K562 (cell line): ENCODE measurements around the gene NTSR1. TPM values are rescaled to one million over a fixed set of nuclear protein-coding genes. Genes with fewer than 3 reads are reported as not detected.

ENCODE experiments used
- IRF2 ChIP-seq: sonication (generic); formaldehyde crosslinking; IDR thresholded peaks from 2 replicates; pipeline ENCODE4 v1.8.1; 2022; ENCODE audit warnings: mild to moderate bottlenecking, missing genetic modification reagents
- JUNB ChIP-seq: fragments of 450-650 bp; formaldehyde crosslinking; conservative IDR thresholded peaks from 2 replicates; pipeline ENCODE4 v1.4.0; 2020; ENCODE audit warnings: mild to moderate bottlenecking
- MCM7 ChIP-seq, 2 experiments: fragments of 450-650 bp; IDR thresholded peaks; 2 replicates each; pipeline ENCODE4 v1.6.1; 2016 to 2018
- MEF2A ChIP-seq: IDR thresholded peaks from 2 replicates; pipeline ENCODE4 v1.6.1; 2011; ENCODE audit warnings: low read depth, mild to moderate bottlenecking, low read length, moderate library complexity; ENCODE audit not compliant: control insufficient read depth
- OTX1 ChIP-seq: fragments of 450-650 bp; formaldehyde crosslinking; IDR thresholded peaks from 2 replicates; pipeline ENCODE4 v1.4.0; 2022; ENCODE audit warnings: mild to moderate bottlenecking
- PRDM10 ChIP-seq: fragments of 450-650 bp; IDR thresholded peaks from 2 replicates; pipeline ENCODE4 v1.6.1; 2018; ENCODE audit not compliant: partially characterized antibody
- TAF7 ChIP-seq: fragments of 450-650 bp; IDR thresholded peaks from 2 replicates; pipeline ENCODE4 v1.6.1; 2016; ENCODE audit warnings: missing genetic modification characterization, missing compliant biosample characterization
- ZC3H11A ChIP-seq: IDR thresholded peaks from 2 replicates; pipeline ENCODE4 v1.6.1; 2012; ENCODE audit warnings: low read depth, low read length, improper control_type of control experiment
- ZNF79 ChIP-seq: fragments of 250-450 bp; sonication (Bioruptor Pico); IDR thresholded peaks from 2 replicates; pipeline ENCODE4 v1.4.0; 2020; ENCODE audit warnings: low read depth, mild to moderate bottlenecking, moderate library complexity
- polyA plus RNA-seq, 8 experiments: library from polyadenylated mRNA; depleted of rRNA in 4 of 8; stranded (reverse) in 5 of 8; unstranded in 3 of 8; fragments of >200 nt; fragmentation: Nextera tagmentation in 2 of 8; fragmentation: Illumina TruSeq in 1 of 8; extraction: Ambion mirVana in 2 of 8; extraction: Trizol in 1 of 8; gene quantifications; 2 replicates each; pipeline versions ENCODE4 v1.2.1 to v1.2.3, GENCODE V29; 2011 to 2014; ENCODE audit warnings: inconsistent platforms in 1 of 8, missing spikeins in 1 of 8
- total RNA-seq, 7 experiments: library from RNA; depleted of rRNA in 6 of 7; stranded (reverse); fragments of >200 nt in 6 of 7; fragmentation: Illumina TruSeq in 2 of 7; extraction: Trizol in 2 of 7; gene quantifications; 2 replicates each; pipeline versions ENCODE4 v1.2.1 to v1.2.3, GENCODE V29; 2011 to 2021; ENCODE audit warnings: low replicate concordance in 1 of 7
- TF ChIP-seq, protein P1 (sequence below): fragments of 250-450 bp; sonication (Bioruptor Pico); IDR thresholded peaks from 2 replicates; pipeline ENCODE4 v1.8.0; 2021; ENCODE audit warnings: moderate library complexity, mild to moderate bottlenecking, inconsistent platforms
- TF ChIP-seq, protein P2 (sequence below): fragments of 450-650 bp; formaldehyde crosslinking; IDR thresholded peaks from 2 replicates; pipeline ENCODE4 v1.4.0; 2020; ENCODE audit warnings: mild to moderate bottlenecking, moderate library complexity
- TF ChIP-seq, protein P3 (sequence below): fragments of 250-450 bp; sonication (Bioruptor Pico); IDR thresholded peaks from 2 replicates; pipeline ENCODE4 v1.4.0; 2020; ENCODE audit warnings: mild to moderate bottlenecking, moderate library complexity, borderline replicate concordance
- TF ChIP-seq, protein P4 (sequence below): IDR thresholded peaks from 2 replicates; pipeline ENCODE4 v1.6.1; 2014; ENCODE audit warnings: antibody characterized with exemption
- TF ChIP-seq, protein P5 (sequence below), 3 experiments: fragments of 200-800 bp in 1 of 3; sonication (Bioruptor generic) in 1 of 3; sonication (generic) in 1 of 3; formaldehyde crosslinking in 1 of 3; IDR thresholded peaks; 2 replicates each; pipeline versions ENCODE4 v1.6.1 to v1.8.0; 2016 to 2022; ENCODE audit warnings: mild to moderate bottlenecking in 2 of 3, missing compliant biosample characterization in 2 of 3, missing genetic modification characterization in 2 of 3, missing genetic modification reagents in 1 of 3

The NTSR1 gene
- total and polyA plus RNA-seq, 9 of the 15 experiments (the other 6 are each of a cell fraction or from before 2014, with no cell fraction given) = 0.04 to 0.40 (median 0.13) TPM; not detected in 3

GRCh38 chr20:62685781-62686555, 22.7 kb upstream of the NTSR1 start (continued):
- TF ChIP-seq, protein P1, sequence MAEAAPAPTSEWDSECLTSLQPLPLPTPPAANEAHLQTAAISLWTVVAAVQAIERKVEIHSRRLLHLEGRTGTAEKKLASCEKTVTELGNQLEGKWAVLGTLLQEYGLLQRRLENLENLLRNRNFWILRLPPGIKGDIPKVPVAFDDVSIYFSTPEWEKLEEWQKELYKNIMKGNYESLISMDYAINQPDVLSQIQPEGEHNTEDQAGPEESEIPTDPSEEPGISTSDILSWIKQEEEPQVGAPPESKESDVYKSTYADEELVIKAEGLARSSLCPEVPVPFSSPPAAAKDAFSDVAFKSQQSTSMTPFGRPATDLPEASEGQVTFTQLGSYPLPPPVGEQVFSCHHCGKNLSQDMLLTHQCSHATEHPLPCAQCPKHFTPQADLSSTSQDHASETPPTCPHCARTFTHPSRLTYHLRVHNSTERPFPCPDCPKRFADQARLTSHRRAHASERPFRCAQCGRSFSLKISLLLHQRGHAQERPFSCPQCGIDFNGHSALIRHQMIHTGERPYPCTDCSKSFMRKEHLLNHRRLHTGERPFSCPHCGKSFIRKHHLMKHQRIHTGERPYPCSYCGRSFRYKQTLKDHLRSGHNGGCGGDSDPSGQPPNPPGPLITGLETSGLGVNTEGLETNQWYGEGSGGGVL (CRISPR knock-in tag) = no peak
- TF ChIP-seq JUNB (CRISPR knock-in tag) (no peak), ZC3H11A (no peak), TAF7 (tag) (no peak), MEF2A (no peak), IRF2 (CRISPR knock-in tag) (no peak), OTX1 (CRISPR knock-in tag) (no peak), MCM7 (IDR thresholded peaks at IDR 0.05) (no peak), PRDM10 (peak; percentile 61), ZNF79 (CRISPR knock-in tag) (no peak)
- TF ChIP-seq, protein P2, sequence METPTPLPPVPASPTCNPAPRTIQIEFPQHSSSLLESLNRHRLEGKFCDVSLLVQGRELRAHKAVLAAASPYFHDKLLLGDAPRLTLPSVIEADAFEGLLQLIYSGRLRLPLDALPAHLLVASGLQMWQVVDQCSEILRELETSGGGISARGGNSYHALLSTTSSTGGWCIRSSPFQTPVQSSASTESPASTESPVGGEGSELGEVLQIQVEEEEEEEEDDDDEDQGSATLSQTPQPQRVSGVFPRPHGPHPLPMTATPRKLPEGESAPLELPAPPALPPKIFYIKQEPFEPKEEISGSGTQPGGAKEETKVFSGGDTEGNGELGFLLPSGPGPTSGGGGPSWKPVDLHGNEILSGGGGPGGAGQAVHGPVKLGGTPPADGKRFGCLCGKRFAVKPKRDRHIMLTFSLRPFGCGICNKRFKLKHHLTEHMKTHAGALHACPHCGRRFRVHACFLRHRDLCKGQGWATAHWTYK (CRISPR knock-in tag) = no peak
- TF ChIP-seq, protein P3, sequence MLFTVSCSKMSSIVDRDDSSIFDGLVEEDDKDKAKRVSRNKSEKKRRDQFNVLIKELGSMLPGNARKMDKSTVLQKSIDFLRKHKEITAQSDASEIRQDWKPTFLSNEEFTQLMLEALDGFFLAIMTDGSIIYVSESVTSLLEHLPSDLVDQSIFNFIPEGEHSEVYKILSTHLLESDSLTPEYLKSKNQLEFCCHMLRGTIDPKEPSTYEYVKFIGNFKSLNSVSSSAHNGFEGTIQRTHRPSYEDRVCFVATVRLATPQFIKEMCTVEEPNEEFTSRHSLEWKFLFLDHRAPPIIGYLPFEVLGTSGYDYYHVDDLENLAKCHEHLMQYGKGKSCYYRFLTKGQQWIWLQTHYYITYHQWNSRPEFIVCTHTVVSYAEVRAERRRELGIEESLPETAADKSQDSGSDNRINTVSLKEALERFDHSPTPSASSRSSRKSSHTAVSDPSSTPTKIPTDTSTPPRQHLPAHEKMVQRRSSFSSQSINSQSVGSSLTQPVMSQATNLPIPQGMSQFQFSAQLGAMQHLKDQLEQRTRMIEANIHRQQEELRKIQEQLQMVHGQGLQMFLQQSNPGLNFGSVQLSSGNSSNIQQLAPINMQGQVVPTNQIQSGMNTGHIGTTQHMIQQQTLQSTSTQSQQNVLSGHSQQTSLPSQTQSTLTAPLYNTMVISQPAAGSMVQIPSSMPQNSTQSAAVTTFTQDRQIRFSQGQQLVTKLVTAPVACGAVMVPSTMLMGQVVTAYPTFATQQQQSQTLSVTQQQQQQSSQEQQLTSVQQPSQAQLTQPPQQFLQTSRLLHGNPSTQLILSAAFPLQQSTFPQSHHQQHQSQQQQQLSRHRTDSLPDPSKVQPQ (CRISPR knock-in tag) = no peak
- TF ChIP-seq, protein P4, sequence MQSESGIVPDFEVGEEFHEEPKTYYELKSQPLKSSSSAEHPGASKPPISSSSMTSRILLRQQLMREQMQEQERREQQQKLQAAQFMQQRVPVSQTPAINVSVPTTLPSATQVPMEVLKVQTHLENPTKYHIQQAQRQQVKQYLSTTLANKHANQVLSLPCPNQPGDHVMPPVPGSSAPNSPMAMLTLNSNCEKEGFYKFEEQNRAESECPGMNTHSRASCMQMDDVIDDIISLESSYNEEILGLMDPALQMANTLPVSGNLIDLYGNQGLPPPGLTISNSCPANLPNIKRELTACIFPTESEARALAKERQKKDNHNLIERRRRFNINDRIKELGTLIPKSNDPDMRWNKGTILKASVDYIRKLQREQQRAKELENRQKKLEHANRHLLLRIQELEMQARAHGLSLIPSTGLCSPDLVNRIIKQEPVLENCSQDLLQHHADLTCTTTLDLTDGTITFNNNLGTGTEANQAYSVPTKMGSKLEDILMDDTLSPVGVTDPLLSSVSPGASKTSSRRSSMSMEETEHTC = no peak
- TF ChIP-seq, protein P5, sequence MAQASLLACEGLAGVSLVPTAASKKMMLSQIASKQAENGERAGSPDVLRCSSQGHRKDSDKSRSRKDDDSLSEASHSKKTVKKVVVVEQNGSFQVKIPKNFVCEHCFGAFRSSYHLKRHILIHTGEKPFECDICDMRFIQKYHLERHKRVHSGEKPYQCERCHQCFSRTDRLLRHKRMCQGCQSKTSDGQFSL (CRISPR knock-in tag; IDR thresholded peaks at IDR 0.05) = no peak
- TF ChIP-seq, protein P5 (tag; IDR thresholded peaks at IDR 0.05) = no peak
